GM12892 (cell line): Measurements from ENCODE around the gene APOA5.
"Not testable (repeated sequence)": the region's sequence is repeated elsewhere in the genome, so short reads cannot be mapped to it uniquely, and the experiment has no call there.

ENCODE experiments used
- DNase-seq: peaks from one replicate; pipeline ENCODE4 v3.0.0; 2011; ENCODE audit not compliant: insufficient read length
- FAIRE-seq: peaks from 2 replicates; lab custom pipeline; 2011; peaks lifted over from hg19 to GRCh38; lab: Jason Lieb, UNC
- POLR2A ChIP-seq: IDR thresholded peaks from 2 replicates; pipeline ENCODE4 v1.6.1; 2011; ENCODE audit warnings: low read depth, low read length, control low read depth
- POLR2AphosphoS5 ChIP-seq: IDR thresholded peaks from 2 replicates; pipeline ENCODE4 v1.6.1; 2011; ENCODE audit warnings: low read depth, low read length, control low read depth
- TAF1 ChIP-seq: IDR thresholded peaks from 2 replicates; pipeline ENCODE4 v1.6.1; 2011; ENCODE audit warnings: low read depth, mild to moderate bottlenecking, control low read depth, low read length, borderline replicate concordance

APOA5 gene

GRCh38 chr11:116808262-116809175 is 16.8 kb upstream of the APOA5 start:
- no peak for TF ChIP-seq TAF1
- no peak for TF ChIP-seq POLR2A
- no peak for TF ChIP-seq POLR2AphosphoS5
- DNase-seq (no peak), FAIRE-seq (no peak)

GRCh38 chr11:116807601-116808261 is 16.1 kb upstream of the APOA5 start:
- no peak for DNase-seq
- TF ChIP-seq TAF1: no peak
- TF ChIP-seq POLR2AphosphoS5: no peak
- no peak for TF ChIP-seq POLR2A
- FAIRE-seq: no peak

GRCh38 chr11:116804001-116804400 is 12.3 kb upstream of the APOA5 start:
- no peak for DNase-seq
- FAIRE-seq: no peak
- TF ChIP-seq POLR2AphosphoS5: no peak

- not testable (repeated sequence) for DNase-seq, FAIRE-seq
Observed at GRCh38 chr11:116801662-116802061, 10.0 kb upstream of the APOA5 start.

- TF ChIP-seq TAF1 (no peak), POLR2AphosphoS5 (no peak), POLR2A (no peak)
- FAIRE-seq: no peak
- no peak for DNase-seq
Observed at GRCh38 chr11:116800610-116801009, 8.9 kb upstream of the APOA5 start.

- DNase-seq (no peak), FAIRE-seq (no peak)
- no peak for TF ChIP-seq TAF1
- TF ChIP-seq POLR2AphosphoS5: no peak
- TF ChIP-seq POLR2A: no peak
Observed at GRCh38 chr11:116798368-116798767, 6.7 kb upstream of the APOA5 start.

- FAIRE-seq: no peak
- no peak for TF ChIP-seq TAF1
- no peak for TF ChIP-seq POLR2AphosphoS5
- no peak for TF ChIP-seq POLR2A
- no peak for DNase-seq
Observed at GRCh38 chr11:116797816-116798215, 6.1 kb upstream of the APOA5 start.

GRCh38 chr11:116796548-116796947 is 4.9 kb upstream of the APOA5 start:
- DNase-seq: no peak
- FAIRE-seq: no peak
- TF ChIP-seq POLR2AphosphoS5: no peak
- no peak for TF ChIP-seq TAF1
- no peak for TF ChIP-seq POLR2A

GRCh38 chr11:116794851-116795250 is 3.2 kb upstream of the APOA5 start:
- DNase-seq (no peak), FAIRE-seq (no peak)

GRCh38 chr11:116793772-116794097 is 2.1 kb upstream of the APOA5 start:
- FAIRE-seq: no peak
- TF ChIP-seq POLR2A (no peak), TAF1 (no peak), POLR2AphosphoS5 (no peak)
- no peak for DNase-seq

More at GRCh38 chr11:116794851-116795250, 3.2 kb upstream of the APOA5 start:
- no peak for TF ChIP-seq POLR2A
- TF ChIP-seq TAF1: no peak
- no peak for TF ChIP-seq POLR2AphosphoS5

- DNase-seq (no peak), FAIRE-seq (no peak)
- TF ChIP-seq TAF1 (no peak), POLR2AphosphoS5 (no peak), POLR2A (no peak)
Observed at GRCh38 chr11:116792869-116793771, 1.4 kb upstream of the APOA5 start.
